CD1c-positive myeloid dendritic cell (primary cell): ENCODE data around the gene TMEM182.

ENCODE experiments used
- DNase-seq: peaks from one replicate; pipeline ENCODE4 v3.0.0-alpha.2; 2016; ENCODE audit errors: extremely low spot score

TMEM182 gene

GRCh38 chr2:102801858-102802699 lies 40.2 kb downstream of the TMEM182 start:
- DNase-seq = no peak

DNA sequence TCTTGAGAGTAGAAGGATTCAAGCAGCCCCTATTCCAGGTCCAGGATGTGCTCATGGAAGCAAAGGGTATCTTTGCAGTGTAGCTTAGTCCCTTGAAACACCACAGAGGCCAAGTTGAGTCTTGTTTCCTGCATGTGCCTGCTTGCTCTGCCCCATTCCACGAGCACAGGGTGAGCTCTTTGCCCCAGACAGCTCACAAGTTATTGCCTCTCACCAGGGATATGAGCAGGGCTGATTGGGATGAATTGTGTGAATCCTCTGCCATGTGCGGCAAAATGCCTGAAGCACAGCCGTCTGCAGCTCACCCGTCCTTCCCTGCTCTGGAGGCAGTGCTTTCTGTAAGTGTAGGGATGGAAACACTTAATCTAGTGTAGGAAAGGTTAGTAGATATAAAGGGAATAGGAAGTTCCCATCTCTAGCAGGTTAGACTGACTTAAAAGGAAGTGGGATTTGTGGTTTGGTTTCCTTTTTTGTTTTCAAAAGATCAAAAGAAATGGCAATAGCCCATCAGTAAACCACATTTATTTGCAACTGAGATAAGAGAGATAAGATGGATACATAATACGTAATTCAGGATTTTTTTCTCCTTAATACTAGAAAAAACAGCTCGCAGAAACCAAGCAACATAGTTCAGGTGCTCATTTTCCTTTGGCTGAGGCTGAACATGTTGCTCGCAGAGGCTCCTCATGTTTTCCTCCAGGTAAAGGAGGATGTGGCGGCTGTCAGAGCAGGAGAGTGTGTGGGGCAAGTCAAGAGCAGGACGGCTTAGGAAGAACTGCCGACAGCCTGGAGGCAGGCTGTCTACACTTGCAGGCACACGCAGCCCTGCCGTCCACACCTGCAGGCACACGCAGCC lies 41.4 kb downstream of the TMEM182 start:
- DNase-seq = no peak

DNA sequence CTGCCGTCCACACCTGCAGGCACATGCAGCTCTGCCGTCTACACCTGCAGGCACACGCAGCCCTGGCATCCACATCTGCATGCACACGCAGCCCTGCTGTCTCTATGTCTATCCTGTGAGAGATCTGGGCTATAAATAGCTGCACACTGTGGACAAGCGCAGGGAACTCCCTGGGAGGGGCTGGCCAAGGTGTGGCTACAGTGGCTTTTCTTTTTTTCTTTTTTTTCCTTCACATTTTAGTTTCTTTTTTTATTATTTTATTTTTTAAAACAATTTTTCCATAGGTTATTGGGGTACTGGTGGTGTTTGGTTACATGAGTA lies 42.0 kb downstream of the TMEM182 start:
- DNase-seq = no peak

GRCh38 chr2:102806250-102806837 lies 44.5 kb downstream of the TMEM182 start:
- peak; percentile 39 for DNase-seq

DNA sequence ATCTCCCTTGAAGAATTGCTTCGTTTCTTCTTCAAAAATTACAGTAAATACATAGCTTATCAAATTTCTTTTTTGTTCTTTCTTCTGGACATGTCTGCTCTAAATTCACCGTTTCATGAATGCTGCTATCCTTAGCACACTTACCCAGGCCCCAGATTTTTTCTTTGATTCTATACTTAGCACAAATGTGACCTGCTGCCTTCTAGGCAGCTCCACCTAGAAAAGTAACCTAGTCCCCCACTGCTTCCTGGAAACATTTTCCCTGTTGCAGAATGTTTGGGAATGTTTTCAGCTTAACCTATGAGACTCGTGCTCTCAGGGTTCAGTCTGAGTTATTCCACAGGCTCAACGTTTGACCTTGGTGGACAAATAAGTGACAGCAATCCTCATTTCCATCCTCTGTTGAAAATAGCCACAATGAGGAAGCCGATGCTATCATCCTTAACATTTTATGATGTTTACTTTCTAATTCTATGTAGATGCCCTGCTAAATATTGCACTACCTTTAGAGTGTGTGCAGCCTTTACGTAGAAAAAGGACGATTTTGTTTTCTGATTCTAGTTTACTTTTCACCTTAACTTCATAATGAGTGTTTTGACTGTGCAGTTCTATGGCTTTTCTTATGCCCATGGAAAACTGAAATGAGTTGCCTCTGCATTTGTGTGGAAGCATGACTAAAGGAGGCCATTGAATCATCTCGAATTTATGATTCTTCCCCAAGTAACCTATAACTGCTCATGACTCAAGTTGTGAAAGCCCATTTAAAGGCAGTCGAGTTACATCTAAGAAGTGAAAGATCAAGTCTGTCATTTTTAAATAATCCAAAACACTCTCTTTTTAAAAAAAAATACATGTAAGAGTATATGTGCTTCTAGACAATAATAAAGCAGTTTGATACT lies 47.7 kb downstream of the TMEM182 start:
- DNase-seq = no peak

DNA sequence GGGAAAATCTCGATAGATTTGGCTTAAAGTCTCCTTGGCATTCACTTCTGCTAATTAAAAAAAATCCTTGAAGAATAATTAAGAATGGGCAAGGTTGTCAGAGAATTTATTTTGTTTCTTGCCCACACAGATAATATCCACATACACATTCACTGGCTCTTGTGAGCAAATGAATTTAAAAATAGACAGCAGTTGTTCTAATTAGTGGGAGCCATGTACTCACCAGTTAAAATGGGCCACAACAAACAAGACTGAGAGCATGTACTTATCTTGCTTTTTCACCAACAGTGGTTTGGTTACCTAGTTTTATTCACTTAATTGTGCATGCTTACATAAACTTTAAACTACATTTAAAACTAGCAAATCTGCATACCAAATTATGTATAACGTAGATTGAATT lies 53.5 kb downstream of the TMEM182 start:
- no peak for DNase-seq

DNA sequence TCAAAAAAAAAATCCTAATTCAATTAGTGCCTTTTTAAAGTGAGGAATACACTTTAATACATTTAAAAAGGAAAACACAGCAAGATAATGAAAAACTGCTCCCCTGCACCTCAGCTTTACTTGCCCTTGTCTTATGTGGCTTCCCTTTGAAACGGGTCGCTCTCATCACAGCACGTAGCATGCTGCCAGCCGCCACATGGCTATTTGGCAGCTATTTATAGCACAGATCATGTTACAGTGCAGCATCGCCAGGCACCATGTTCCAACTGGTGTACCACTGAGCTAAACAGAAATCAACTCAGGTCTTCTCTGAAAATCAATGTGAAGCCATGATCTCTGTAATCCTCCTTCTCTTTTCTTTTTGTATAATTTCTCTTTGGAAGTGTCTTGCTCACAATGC lies 65.1 kb downstream of the TMEM182 start:
- no peak for DNase-seq

- DNase-seq = no peak
Measured at GRCh38 chr2:102832789-102833188, 71.0 kb downstream of the TMEM182 start.

DNA sequence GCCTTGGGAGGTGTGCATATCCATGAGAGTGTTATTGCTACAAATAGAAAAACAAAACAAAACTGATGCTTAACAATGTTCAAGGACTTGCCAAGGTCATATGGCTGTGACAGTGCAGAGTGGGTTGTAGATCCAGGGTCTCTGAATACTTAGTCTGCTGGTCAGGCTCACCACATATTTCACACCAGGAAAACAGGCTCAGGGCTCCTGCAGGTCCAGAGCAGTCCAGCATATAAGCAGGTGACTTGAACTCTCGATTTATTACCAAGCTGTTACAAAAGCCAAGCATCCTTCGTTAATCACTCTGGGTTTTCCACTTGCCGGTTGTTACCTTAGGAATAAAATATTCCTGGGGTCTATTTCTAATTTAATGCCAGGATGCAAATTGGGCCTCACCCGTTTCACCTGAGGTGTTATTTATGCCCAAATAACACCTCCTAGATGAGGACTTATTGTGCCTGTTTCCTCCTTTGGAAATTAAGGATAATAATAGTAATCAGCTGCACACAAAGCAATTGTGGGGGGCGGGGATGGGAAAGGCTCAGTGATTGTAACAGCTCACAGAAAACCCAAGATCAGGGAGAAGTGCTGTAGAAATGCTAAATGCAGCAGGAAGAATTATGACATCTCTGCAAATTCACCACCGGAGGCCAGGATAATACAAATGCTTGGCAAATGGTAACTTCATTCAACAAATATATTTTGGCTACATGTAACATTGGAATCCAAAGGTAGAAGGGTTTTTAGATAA lies 72.9 kb downstream of the TMEM182 start:
- DNase-seq = no peak

DNA sequence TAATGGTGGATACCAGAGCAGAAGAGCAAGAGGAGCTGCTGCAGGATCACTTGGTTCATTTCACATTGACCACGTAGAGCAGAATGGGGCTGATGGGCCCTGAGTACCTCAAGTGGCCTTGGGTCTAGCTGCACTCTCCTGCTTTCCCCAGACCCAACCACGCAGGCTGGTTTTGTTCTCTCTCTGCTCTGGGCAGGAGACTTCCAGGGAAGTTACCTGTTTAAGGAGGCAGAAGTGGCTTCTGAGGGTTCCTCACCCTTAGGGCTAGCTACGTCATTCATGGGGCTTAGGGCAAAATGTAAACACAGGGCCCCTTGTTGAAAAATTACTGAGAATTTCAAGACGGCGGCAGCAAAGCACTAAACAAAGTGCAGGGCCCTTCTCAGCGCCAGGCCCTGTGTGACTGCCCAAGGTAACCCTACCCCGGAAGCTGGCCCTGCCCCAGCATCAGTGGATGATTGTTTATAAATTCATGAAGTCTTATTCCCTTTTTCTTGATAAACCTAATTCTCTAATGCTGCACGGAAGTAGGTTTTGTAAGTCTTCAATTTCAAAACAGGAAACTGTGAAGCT lies 75.9 kb downstream of the TMEM182 start:
- DNase-seq = no peak

GRCh38 chr2:102839668-102840388 lies 78.0 kb downstream of the TMEM182 start:
- DNase-seq = peak; percentile 73

GRCh38 chr2:102841107-102841840 lies 79.4 kb downstream of the TMEM182 start:
- peak; percentile 45 for DNase-seq

GRCh38 chr2:102843764-102844443 lies 82.1 kb downstream of the TMEM182 start:
- no peak for DNase-seq

GRCh38 chr2:102844911-102845310 lies 83.1 kb downstream of the TMEM182 start:
- no peak for DNase-seq

DNA sequence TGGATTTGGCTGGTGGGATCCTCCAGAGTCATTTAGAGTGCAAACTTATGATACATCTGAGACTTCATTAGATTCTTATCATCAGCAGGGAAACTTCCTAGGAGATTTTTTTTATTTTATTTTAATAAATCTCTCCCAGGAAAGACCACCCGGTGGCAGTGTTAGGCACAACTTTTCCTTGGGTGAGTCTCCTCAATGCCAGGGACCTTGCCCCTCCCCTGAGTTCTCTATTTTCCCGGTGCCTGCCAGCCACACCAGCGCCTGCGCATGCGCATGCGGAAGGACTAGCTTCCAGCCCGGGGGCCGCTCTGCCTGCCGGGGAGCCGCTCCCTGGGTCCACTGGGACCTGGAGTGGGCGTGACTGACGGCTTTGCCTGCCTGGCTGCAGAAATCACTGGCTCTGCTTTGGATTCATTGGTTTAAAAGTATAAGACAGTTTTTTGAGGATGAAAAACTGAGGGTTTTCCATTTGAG lies 86.6 kb downstream of the TMEM182 start:
- peak; percentile 82 for DNase-seq

- DNase-seq = no peak
Measured at GRCh38 chr2:102850888-102851287, 89.1 kb downstream of the TMEM182 start.

DNA sequence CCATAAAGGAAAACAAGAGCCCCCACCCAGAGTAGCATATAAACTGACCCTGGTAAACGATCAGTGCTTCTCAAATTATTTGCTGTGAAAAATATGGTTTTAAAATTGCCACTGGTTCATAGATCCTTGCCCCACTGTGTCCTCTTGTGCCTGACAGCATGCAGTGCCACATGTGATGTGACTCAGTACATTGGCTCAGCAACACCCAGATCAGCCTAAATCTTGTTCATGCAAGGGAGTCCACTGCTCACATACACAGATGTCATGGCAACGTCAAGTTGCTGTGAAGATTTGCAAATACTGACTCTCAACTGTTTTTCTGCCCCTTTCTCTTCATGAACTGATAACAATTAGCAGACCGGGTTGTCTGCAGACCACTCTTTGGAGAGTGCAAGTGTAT lies 91.0 kb downstream of the TMEM182 start:
- DNase-seq = no peak
